ENCODE data around the gene SUSD6.

SUSD6 gene

DNA sequence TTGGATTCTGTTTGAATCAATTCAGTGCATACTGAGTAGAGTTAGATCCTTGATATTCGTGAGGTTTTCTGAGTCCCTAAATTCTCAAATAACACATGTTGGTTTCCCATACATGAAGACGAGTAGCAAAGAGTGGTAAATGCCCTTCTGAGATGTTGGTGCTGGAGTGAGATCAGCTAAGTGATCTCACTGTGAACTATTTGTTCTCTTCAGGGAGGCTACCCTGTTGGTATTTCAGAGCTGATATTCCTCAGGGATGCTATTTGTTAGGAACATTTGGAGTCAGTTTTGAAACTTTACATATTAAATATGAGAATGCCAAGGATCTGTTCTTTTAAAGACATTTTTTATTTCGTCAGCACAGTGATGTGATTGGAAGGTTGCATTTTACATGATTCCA, 54.7 kb downstream of the SUSD6 start:
- H3K27me3 ChIP-seq (ENCODE audit: low read depth, low read length): no peaks in the 10 kb centered on the region
- TF ChIP-seq, protein P1, sequence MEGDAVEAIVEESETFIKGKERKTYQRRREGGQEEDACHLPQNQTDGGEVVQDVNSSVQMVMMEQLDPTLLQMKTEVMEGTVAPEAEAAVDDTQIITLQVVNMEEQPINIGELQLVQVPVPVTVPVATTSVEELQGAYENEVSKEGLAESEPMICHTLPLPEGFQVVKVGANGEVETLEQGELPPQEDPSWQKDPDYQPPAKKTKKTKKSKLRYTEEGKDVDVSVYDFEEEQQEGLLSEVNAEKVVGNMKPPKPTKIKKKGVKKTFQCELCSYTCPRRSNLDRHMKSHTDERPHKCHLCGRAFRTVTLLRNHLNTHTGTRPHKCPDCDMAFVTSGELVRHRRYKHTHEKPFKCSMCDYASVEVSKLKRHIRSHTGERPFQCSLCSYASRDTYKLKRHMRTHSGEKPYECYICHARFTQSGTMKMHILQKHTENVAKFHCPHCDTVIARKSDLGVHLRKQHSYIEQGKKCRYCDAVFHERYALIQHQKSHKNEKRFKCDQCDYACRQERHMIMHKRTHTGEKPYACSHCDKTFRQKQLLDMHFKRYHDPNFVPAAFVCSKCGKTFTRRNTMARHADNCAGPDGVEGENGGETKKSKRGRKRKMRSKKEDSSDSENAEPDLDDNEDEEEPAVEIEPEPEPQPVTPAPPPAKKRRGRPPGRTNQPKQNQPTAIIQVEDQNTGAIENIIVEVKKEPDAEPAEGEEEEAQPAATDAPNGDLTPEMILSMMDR (IDR thresholded peaks at IDR 0.05; ENCODE audit: low read depth, low read length): no peak
- no peak for TF ChIP-seq EZH2phosphoT487 (IDR thresholded peaks at IDR 0.05; ENCODE audit: low read depth)
- H3K9me3 ChIP-seq (ENCODE audit: insufficient read depth, low read length): no peaks in the 10 kb centered on the region
- no peak overlapping the region for H3K27ac ChIP-seq (ENCODE audit: low read length)
- peaks cover 9% of the 10 kb centered on the region for H3K36me3 ChIP-seq (replicated peaks; ENCODE audit: low read depth, low read length)
- peaks cover 35% of the 10 kb centered on the region for H3K4me1 ChIP-seq (ENCODE audit: low read length)
- no peak overlapping the region for H3K9ac ChIP-seq (ENCODE audit: low read length)
- H3K4me3 ChIP-seq (ENCODE audit: low read length): no peak overlapping the region
- no peak overlapping the region for H2AFZ ChIP-seq (ENCODE audit: low read depth, low read length)
- H3K79me2 ChIP-seq (ENCODE audit: low read length): peaks cover 61% of the 10 kb centered on the region
- H3K4me2 ChIP-seq (ENCODE audit: low read length): no peak overlapping the region
- H4K20me1 ChIP-seq (ENCODE audit: insufficient read depth, low read length): peaks cover 9% of the 10 kb centered on the region

DNA sequence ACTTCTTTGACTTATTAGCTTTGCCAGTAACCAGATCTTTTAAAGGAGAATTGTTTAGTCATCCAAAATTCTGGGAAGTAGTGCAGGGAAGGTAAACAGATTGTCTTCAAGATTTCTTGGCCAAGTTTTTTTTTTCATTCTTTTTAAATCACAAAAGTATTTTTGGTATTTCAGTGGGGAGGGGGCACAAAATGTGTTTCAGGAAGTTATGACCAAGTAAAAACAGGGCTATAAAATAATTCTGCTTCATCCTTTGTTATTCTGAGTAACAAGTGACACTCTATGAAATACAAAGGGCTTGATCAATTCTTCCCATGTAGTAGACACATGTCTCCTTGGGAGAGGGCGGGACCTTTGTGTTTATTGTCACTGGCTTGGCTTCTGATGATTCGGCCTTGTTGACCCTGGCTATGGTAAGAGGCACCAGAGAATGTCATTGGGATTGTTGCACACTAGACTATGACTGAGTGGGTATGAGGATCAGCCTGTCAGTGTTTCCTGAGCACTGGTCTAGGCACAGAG, 55.4 kb downstream of the SUSD6 start:
- Histone ChIP-seq H3K36me3 (replicated peaks; ENCODE audit: low read depth, low read length) (peaks cover 9% of the 10 kb centered on the region), H3K27ac (ENCODE audit: low read length) (peak overlapping the region; percentile 89), H2AFZ (ENCODE audit: low read depth, low read length) (no peak overlapping the region), H3K4me1 (ENCODE audit: low read length) (peaks cover 35% of the 10 kb centered on the region), H3K4me2 (ENCODE audit: low read length) (peak overlapping the region; percentile 76), H3K9me3 (ENCODE audit: insufficient read depth, low read length) (no peaks in the 10 kb centered on the region), H3K79me2 (ENCODE audit: low read length) (peaks cover 67% of the 10 kb centered on the region), H3K4me3 (ENCODE audit: low read length) (peak overlapping the region; percentile 56), H3K9ac (ENCODE audit: low read length) (peak overlapping the region; percentile 38; the same call in 1 of the 2 replicates), H4K20me1 (ENCODE audit: insufficient read depth, low read length) (peaks cover 11% of the 10 kb centered on the region), H3K27me3 (ENCODE audit: low read depth, low read length) (no peaks in the 10 kb centered on the region)
- no peak for TF ChIP-seq EZH2phosphoT487 (IDR thresholded peaks at IDR 0.05; ENCODE audit: low read depth)
- TF ChIP-seq, protein P1 (IDR thresholded peaks at IDR 0.05; ENCODE audit: low read depth, low read length): no peak

DNA sequence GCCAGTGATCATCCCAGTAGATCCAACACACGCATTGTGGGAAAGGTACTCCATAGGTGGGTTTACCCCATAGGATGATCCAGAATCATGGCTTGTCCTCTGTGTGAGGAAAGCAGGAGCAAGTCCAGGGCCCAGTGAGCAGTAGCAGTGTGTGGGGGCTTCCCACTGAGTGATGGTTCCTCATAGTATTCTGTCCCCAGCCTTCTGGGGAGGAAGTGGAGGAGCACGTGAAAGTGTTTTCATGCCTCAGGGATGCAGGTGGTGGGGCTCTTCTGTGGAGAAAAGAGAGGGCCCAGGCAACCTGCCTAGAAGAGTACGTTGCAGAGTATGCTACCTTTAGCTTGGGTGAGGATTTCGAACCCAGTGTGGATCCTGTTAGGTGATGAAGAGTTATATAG, 56.5 kb downstream of the SUSD6 start:
- peaks cover 69% of the 10 kb centered on the region for H3K79me2 ChIP-seq (ENCODE audit: low read length)
- H3K27ac ChIP-seq (ENCODE audit: low read length): peak overlapping the region; percentile 89
- no peak overlapping the region for H2AFZ ChIP-seq (ENCODE audit: low read depth, low read length)

DNA sequence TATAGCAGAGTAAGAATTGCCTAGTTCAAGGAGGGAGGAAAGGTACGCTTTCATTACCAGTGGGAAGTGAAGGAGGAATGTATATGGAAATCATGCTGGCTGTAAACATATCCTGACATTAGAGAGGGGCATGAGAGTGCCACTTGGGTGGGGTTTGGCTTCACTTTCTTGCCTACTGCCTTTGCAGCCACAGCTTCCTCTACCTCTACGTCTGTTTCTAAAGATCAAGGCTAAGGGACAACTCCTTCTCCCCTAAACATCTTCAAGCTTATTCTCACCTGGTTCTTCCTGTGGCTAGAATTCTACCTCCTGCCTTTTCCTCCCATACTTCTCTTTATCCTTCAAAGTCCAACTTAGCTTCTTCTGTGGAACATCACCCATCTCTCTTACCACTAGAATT, 58.0 kb downstream of the SUSD6 start:
- Histone ChIP-seq H3K27me3 (ENCODE audit: low read depth, low read length) (no peaks in the 10 kb centered on the region), H4K20me1 (ENCODE audit: insufficient read depth, low read length) (peaks cover 33% of the 10 kb centered on the region), H2AFZ (ENCODE audit: low read depth, low read length) (no peak overlapping the region), H3K36me3 (replicated peaks; ENCODE audit: low read depth, low read length) (peaks cover 9% of the 10 kb centered on the region), H3K79me2 (ENCODE audit: low read length) (peaks cover 77% of the 10 kb centered on the region), H3K9me3 (ENCODE audit: insufficient read depth, low read length) (no peaks in the 10 kb centered on the region), H3K4me3 (ENCODE audit: low read length) (no peak overlapping the region), H3K27ac (ENCODE audit: low read length) (no peak overlapping the region), H3K4me1 (ENCODE audit: low read length) (peaks cover 59% of the 10 kb centered on the region), H3K4me2 (ENCODE audit: low read length) (no peak overlapping the region), H3K9ac (ENCODE audit: low read length) (no peak overlapping the region)
- no peak for TF ChIP-seq EZH2phosphoT487 (IDR thresholded peaks at IDR 0.05; ENCODE audit: low read depth)
- TF ChIP-seq, protein P1 (IDR thresholded peaks at IDR 0.05; ENCODE audit: low read depth, low read length): no peak

More for the DNA sequence above, 56.5 kb downstream of the SUSD6 start:
- Histone ChIP-seq H3K36me3 (replicated peaks; ENCODE audit: low read depth, low read length) (peaks cover 9% of the 10 kb centered on the region), H3K9ac (ENCODE audit: low read length) (peak overlapping the region; percentile 59), H3K27me3 (ENCODE audit: low read depth, low read length) (no peaks in the 10 kb centered on the region), H3K4me2 (ENCODE audit: low read length) (peak overlapping the region; percentile 83), H3K4me1 (ENCODE audit: low read length) (peaks cover 45% of the 10 kb centered on the region), H3K4me3 (ENCODE audit: low read length) (peak overlapping the region; percentile 55), H3K9me3 (ENCODE audit: insufficient read depth, low read length) (no peaks in the 10 kb centered on the region), H4K20me1 (ENCODE audit: insufficient read depth, low read length) (peaks cover 19% of the 10 kb centered on the region)
- TF ChIP-seq, protein P1 (IDR thresholded peaks at IDR 0.05; ENCODE audit: low read depth, low read length): no peak
- TF ChIP-seq EZH2phosphoT487 (IDR thresholded peaks at IDR 0.05; ENCODE audit: low read depth): no peak

All from OCI-LY3 (cell line).